ENCODE data around the gene MMS22L. TPM values are rescaled to one million over a fixed set of nuclear protein-coding genes. Genes with fewer than 3 reads are reported as not detected.

Gene MMS22L
- total RNA-seq, 2 experiments from 2014 or later, result 34.1 to 34.7 TPM

DNA sequence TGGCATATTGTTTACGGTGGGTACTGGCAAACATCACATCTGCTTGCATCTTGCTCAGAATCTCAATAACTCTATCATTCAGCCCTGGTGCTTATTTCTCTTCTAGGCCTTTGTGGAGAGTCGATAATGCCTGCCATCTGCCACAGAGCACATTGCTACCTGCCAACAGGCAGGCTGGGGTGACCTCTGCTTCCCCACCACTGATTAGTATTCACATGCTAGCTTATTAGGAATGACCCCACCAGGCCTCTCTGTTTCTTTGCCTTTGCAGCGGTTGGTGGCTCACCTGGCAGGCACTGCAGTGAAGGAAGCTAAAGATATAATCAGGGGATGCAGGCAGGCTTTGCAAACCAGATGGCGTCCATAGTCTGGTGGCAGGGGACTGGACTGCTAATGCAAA is 154.5 kb downstream of the MMS22L start:
- no peak for TF ChIP-seq CTCF (IDR thresholded peaks at IDR 0.05)
- CTCF ChIA-PET, result no interaction called here
- H3K4me1 Mint-ChIP-seq (ENCODE audit: low read depth), result no peaks in the 10 kb centered on the region
- ATAC-seq (no peak), DNase-seq (no peak)
- intact Hi-C loops (cut with micrococcal nuclease), result no loop called here
- H3K27me3 Mint-ChIP-seq, result no peaks in the 10 kb centered on the region
- POLR2A ChIA-PET, result no interaction called here
- H3K36me3 Mint-ChIP-seq (ENCODE audit: low read depth), result no peaks in the 10 kb centered on the region
- H3K4me3 Mint-ChIP-seq, result no peak overlapping the region
- no peaks in the 10 kb centered on the region for H3K9me3 Mint-ChIP-seq
- H3K27ac Mint-ChIP-seq, result no peak overlapping the region

DNA sequence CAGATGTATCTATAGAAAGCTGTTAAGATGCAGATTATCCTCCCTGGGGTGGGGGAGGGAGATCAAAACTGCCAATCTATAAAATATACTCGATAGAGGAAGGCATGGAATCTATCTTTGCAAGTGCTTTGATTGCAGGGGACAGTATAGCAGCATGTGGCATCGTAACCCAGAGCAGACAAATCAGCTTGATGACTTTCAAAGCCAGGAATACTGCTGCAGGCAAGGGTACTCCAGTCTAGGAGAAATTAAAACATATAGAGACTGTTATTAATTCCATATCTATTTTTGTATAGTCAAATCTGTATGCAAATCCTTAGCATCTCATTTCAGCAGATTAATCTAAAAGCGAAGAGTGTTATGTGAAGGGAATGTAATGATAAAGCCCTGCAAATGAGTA is 159.4 kb downstream of the MMS22L start:
- ChIA-PET CTCF (no interaction called here), POLR2A (no interaction called here)
- H3K9me3 Mint-ChIP-seq, result no peaks in the 10 kb centered on the region
- H3K36me3 Mint-ChIP-seq (ENCODE audit: low read depth), result no peaks in the 10 kb centered on the region
- H3K4me1 Mint-ChIP-seq (ENCODE audit: low read depth), result no peaks in the 10 kb centered on the region
- no peak overlapping the region for H3K27ac Mint-ChIP-seq
- no peak overlapping the region for H3K4me3 Mint-ChIP-seq
- DNase-seq, result no peak
- no peaks in the 10 kb centered on the region for H3K27me3 Mint-ChIP-seq
- no peak for ATAC-seq
- no peak for TF ChIP-seq CTCF (IDR thresholded peaks at IDR 0.05)
- intact Hi-C loops (cut with micrococcal nuclease), result no loop called here

DNA sequence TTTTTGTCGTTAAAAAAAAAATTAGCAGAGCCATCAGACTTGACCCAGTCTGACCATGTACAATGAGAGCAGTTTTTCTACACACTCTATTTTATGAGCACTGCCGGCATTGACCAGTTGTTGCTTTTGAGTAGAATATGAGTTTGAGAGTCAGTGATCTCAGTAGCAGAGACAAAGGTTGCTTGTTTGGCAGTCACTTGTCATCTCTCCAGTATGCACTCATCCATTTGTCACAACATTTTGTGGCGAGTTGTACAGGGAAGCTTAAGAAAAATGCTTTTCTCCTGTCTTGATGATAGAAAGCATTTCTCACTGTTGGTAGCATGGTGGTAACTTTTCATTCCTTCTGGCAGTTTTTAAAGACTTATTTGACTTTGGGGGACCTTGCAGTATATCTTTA is 159.9 kb downstream of the MMS22L start:
- no peak for ATAC-seq
- intact Hi-C loops (cut with micrococcal nuclease), result no loop called here
- Mint-ChIP-seq H3K4me1 (ENCODE audit: low read depth) (no peaks in the 10 kb centered on the region), H3K4me3 (no peak overlapping the region), H3K27ac (no peak overlapping the region), H3K36me3 (ENCODE audit: low read depth) (no peaks in the 10 kb centered on the region), H3K27me3 (no peaks in the 10 kb centered on the region), H3K9me3 (no peaks in the 10 kb centered on the region)
- DNase-seq, result no peak
- TF ChIP-seq CTCF (IDR thresholded peaks at IDR 0.05), result no peak
- POLR2A ChIA-PET, result no interaction called here
- CTCF ChIA-PET, result no interaction called here

DNA sequence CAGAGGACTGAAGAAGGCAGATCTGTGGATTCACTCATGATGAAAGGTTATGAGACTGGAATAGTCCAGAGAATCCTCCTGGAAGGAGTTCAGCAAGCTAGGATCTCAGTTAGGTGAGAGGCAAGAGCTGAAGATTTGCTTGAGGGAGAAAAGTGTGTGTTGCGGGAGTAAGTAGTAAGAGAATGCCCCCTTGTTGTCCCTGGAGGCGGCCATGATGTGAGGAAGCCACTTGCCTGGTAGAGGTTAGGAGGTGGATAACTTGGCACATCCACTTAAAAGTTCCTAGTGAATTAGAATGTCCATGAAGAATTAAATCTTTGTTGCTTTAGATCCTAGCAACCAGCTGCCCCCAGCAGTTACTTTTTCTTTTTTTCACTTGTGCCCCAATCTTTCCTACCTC is 162.5 kb downstream of the MMS22L start:
- Mint-ChIP-seq H3K4me1 (ENCODE audit: low read depth) (no peaks in the 10 kb centered on the region), H3K36me3 (ENCODE audit: low read depth) (no peaks in the 10 kb centered on the region), H3K27me3 (no peaks in the 10 kb centered on the region), H3K27ac (no peak overlapping the region), H3K9me3 (no peaks in the 10 kb centered on the region), H3K4me3 (no peak overlapping the region)
- DNase-seq (no peak), ATAC-seq (no peak)
- ChIA-PET CTCF (no interaction called here), POLR2A (no interaction called here)
- intact Hi-C loops (cut with micrococcal nuclease), result no loop called here
- TF ChIP-seq CTCF (IDR thresholded peaks at IDR 0.05), result no peak

- intact Hi-C loops (cut with micrococcal nuclease), result no loop called here
- peaks cover 2% of the 10 kb centered on the region for H3K9me3 Mint-ChIP-seq
- CTCF ChIA-PET, result no interaction called here
- H3K27me3 Mint-ChIP-seq, result no peaks in the 10 kb centered on the region
- no peak for ATAC-seq
- peaks cover 37% of the 10 kb centered on the region for H3K4me1 Mint-ChIP-seq (ENCODE audit: low read depth)
- peaks cover 14% of the 10 kb centered on the region for H3K36me3 Mint-ChIP-seq (ENCODE audit: low read depth)
- POLR2A ChIA-PET, result no interaction called here
- no peak for TF ChIP-seq CTCF (IDR thresholded peaks at IDR 0.05)
- no peak for DNase-seq
- H3K4me3 Mint-ChIP-seq, result no peak overlapping the region
- H3K27ac Mint-ChIP-seq, result peak overlapping the region; percentile 48
Measured at GRCh38 chr6:97114645-97115044, 168.4 kb downstream of the MMS22L start.

All from activated CD8-positive, alpha-beta T cell treated with anti-CD3 and anti-CD28 coated beads for 36 hours (primary cell).